ENCODE measurements around the gene SPEN.
"Not testable (repeated sequence)": the region's sequence is repeated elsewhere in the genome, so short reads cannot be mapped to it uniquely, and the experiment has no call there.

The SPEN gene

DNA sequence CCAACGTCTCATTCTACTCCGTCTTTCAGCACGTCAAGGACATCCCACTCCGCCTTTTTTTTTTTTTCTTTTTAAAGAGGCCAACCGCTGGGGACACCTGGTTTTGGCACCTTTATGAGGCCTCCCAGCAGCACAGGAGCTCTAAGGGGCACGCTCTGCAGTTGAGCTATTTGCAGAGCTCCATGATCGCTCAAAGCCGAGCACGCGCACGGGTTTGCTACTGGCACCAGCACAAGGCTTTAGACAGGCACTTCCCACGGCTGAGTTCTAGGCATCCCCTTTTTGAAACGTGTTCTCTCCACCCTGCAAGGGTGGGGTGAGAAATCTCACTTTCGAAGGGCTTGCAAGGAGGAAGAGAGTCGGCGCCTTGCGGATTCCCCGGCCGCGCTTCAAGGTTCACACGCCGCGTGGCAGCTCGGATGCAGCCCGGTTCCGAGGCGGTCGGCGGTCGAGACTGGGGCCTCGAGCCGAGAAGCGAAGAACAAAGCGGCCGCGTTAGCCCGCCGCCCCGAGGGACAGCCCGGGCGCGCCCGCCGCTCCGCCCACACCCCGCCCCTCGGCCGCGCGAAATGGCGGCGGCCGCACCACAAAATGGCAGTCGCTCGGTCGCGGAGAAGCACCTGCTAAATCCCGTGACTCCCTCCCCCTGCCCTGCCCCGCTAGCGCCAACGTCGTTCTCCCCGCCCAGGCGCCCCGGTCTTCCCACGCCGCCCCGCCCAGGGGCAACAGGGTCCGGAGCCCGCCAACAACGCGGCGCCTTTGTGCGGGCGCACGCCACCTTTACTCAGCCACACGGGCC is 12.9 kb upstream of the SPEN start:
- DNase-seq (ENCODE audit: low read depth): peak; percentile 77

DNA sequence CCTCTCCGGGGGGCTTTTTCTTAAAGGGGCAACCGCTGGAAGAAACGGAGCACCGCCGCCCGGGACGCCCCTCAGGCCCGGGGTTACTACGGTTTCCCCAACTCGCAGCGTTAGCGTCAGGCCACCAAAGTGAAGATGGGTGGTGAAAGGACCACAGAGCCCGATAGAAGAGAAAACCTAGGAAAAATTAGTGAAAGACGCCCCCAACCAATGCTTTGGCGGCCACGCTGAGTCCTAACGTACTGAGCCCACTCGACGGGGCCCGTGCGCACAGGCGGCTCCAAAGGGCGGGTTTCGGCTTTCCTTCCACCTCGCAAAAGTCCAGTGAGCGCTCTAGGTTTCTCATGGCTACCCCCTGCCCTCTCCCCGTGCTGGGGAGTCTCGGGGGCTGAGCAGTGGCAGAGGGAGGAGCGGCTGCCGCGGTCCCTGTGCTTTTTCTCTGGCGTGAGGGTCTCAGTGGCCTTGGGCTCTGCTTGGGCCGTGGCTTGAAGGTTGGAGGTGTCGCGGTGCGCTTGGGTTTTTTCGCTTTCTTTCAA is 12.2 kb upstream of the SPEN start:
- DNase-seq (ENCODE audit: low read depth): no peak

DNA sequence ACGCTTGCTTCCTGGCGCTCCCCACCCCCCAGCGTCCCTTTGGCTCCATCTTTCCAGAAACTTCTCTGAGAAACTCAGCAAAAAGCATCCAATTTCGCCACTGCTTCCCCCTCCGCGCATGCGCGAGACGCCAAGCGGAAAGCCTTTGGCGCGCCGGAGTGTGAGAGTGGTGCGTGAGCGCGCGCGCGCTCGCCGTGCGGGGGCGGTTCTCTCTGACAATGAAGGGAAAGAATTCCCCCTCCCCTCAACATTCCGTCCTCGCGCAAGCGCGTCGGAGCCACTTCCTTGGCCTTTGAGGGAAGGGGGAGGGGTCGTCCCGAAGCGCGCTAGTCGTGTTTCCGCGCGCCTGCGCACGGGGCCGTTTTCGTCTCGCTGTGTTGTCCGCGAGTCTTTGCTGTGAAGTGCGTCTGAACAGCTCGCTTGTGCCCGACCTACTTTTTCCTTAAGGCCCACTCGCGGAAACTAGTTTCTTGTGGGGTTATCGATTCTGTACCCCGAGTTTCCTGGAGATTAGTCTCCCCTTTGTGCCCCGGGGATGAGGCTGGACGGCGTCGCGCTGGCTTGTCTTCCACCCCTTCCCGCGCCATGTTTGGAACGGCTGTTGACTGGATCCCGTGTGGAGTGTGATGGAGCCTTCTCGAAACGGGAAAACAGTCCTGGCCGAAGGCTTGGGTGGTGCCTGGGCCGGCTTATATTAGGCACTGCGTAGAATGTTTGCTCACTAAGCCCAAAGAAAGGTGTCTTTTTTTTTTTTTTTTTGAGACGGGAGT is 11.6 kb upstream of the SPEN start:
- DNase-seq (ENCODE audit: low read depth): peak; percentile 99

DNA sequence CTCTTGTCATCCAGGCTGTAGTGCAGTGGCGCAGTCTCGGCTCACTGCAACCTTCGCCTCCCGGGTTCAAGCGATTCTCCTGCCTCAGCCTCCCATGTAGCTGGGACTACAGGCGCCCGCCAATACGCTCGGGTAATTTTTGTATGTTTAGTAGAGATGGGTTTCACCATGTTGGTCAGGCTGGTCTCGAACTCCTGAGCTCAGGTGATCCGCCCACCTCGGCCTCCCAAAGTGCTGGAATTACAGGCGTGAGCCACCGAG is 11.1 kb upstream of the SPEN start:
- DNase-seq (ENCODE audit: low read depth): not testable (repeated sequence)

DNA sequence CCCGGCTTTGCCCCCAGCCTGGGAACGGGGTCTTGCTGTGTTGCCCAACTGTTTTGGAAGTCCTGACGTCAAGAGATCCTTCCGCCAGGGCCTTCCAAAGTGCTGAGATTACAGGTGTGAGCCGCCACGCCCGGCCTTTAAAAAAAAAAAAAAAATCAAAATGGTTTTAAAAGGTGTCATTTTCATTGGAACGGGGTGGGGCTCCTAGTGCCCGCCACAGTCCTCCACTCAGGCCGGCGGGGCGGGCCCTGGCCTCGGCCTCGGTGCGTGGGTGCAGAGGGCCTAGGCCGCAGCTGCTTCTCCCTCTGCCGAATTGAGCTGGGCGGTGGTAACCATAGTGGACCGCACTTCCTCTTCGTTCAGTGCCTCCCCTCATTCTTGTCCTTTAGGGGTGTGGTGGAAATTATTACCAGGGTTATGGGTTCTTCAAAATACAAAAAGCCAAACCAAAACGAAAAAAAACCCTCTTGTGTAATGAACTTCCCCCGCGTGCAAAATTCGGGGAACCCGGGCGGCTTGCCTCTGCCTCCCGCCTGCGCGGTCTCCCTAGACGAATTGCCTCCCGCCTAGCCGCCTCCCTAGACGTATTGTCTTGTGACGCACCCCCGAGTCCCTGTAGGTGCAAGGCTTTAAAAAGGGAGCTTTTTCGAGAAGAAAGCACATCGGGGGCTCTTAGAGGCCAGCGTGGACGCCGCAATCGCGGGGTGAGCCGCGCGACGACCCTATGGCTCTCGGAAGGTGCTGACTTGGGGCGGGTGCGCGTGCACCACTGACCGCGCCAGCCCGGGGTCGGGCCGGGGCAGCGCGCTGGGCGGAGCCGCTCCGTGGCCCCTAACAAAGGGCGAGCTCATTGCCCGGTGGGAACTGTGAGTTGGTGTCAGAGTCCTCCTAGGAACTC is 10.5 kb upstream of the SPEN start:
- DNase-seq (ENCODE audit: low read depth): no peak

DNA sequence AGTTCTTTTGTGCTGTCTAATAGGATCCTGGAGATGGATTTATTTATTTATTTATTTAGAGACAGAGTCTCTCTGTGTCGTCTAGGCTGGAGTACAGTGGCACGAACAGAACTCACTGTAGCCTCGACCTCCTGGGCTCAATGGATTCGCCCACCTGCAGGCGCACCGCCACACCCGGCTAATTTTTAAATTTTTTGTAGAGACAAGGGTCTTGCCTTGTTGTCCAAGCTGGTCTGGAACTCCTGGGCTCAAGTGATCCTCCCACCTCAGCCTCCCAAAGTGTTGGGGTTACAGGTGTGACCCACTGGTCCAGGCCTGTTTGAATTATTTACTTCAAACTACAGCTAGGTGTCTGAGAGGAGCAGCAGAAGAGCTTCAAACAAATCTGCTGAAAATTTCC is 9.6 kb upstream of the SPEN start:
- no peak for DNase-seq (ENCODE audit: low read depth)

DNA sequence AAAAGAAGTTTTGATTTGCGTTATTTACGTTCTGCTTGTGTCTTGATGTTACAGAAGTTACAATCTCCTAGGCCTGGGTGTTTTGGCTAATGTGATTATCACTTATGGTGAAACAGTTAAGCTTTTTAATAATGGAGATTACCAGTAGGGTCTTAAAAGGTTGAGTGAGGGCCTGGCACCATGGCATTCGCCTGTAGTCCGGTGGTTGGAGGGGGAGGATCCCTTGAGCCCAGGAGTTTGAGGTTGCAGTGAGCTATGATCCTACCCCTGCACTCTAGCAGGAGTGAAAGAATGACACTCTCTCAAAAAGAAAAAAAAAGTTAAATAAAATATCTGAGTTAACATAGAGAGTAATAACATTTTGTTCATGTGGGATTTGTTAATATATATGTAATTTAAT is 8.8 kb upstream of the SPEN start:
- DNase-seq (ENCODE audit: low read depth): no peak

DNA sequence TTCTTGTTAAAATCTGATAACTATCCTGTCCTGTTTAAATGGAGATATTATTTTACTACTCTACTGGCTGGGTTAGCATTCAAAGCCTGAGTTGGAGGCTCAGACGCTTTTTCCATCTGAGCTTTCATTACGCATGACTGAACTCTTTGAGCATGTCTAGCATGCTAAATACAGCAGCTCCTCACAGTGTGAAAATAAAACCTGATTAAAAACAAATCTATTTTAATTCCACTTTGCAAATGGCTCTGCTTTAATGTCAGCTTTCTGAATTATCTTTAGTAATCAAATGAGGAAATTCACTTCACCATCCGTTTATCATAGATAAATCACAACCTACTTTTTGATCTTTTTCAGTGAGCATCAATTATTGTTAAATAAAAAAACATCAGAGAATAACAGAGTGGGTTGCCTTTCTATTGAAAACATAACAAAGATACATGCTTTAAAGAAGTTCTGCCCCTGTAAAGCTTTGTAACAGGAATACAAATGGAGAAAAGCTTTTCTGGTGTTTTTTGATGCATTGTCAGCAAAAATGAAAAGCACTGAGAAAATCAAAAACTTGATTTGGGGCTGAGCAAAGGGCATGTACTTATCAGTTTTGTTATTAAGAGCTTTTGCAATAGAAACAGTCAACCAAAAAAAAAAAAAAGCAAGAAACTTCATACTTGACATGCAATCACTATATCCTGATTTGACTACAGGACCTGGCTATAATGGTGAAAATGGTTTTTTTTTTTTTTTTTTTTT is 3.5 kb upstream of the SPEN start:
- DNase-seq (ENCODE audit: low read depth): no peak

DNA sequence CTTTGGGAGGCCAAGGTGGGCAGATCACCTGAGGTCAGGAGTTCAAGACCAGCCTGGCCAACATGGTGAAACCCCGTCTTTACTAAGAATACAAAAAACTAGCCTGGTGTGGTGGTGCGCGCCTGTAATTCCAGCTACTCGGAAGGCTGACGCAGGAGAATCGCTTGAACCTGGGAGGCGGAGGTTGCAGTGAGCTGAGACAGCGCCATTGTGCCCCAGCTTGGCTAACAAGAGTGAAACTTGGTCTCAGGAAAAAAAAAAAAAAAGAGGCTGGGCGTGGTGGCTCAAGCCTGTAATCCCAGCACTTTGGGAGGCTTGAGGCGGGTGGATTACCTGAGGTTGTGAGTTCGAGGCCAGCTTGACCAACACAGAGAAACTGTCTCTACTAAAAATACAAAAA is 1.5 kb upstream of the SPEN start:
- not testable (repeated sequence) for DNase-seq (ENCODE audit: low read depth)

DNA sequence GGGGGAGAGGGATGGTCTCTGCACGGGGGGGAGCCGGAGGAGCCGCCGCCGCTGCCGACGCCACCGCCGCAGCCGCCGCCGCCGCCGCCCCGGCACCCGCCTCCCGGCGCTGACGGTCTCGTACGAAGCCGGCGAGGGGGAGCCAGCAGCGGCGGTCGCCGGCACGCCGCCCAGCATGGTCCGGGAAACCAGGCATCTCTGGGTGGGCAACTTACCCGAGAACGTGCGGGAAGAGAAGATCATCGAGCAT is 311 bp downstream of the SPEN start:
- no peak for DNase-seq (ENCODE audit: low read depth)

DNA sequence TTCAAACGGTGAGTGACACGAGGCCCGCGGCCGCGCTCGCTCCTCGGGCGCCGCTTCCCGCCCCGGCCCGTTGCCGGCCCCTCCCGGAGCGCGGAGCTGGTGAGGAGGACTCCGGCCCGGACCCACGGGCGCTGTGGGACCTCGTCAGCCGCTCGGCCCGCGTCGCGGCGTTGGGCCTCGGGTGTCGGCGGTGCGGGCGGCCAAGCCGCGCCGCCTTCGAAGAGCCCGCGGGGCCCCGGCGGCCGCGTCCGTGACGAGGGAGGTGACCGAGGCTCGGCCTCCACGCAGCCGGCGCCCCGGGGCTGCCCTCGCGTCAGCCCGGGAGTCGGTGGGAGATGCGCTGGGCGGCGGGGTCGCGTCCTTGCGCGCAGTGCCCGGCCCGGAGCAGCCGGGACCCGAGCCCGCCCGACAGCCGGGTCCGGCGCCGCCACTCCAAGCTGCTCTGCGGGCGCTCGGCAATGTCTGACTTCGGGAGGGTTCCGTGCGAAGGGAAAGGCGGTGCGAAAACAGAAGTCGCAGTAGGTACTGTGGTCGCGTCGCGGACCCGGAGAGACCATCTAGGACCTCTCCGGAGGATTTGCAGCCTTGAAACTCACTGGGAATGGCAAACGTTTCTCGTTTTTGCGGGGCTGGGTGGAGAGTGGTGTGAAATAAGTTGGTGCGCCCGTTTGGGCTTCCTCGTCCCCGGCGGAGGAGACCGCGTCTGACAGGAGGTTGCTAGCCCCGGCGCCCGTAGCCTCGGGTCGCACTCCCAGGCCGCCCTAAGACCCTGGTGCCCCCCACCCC is 829 bp downstream of the SPEN start:
- DNase-seq (ENCODE audit: low read depth): no peak

DNA sequence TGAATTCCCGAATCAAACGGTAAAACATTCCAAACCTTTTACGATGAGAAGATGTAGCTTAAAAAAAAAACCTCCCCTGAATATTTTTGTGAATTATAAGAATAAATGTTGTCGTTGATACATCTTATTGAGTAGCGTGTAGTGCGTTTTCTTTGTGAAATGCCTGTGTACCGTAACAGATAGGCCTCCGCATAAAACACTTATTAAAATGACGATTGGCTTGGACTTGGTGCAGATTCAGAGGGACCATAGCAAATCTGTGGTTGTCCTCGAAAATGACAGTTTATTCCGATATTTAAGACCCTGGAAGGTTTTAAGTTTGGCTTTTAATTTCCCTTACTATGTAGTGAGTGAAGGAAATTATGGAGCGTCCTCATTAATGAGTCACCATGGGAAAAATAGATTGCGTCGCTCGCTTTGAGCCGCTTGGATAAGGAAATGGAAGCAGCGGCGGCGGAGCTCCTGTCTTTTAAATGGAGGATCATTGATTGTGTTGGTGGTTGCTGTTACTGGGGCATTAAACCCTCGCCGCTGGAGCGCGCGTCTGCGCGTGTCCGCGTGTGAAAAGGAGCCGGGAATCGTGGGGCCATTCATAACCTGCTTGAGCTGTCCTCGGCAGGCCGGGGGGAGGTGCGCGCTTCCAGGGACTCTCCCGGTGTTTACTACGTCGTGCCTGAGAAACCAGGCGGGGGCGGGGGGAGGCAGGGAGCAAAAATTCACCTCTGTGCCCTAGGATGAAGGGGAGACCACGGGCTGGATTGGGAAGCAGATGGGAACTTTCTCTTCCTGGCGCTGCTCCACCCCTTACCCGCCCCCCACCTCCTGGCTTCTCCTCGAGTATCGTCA is 1.6 kb downstream of the SPEN start:
- no peak for DNase-seq (ENCODE audit: low read depth)

DNA sequence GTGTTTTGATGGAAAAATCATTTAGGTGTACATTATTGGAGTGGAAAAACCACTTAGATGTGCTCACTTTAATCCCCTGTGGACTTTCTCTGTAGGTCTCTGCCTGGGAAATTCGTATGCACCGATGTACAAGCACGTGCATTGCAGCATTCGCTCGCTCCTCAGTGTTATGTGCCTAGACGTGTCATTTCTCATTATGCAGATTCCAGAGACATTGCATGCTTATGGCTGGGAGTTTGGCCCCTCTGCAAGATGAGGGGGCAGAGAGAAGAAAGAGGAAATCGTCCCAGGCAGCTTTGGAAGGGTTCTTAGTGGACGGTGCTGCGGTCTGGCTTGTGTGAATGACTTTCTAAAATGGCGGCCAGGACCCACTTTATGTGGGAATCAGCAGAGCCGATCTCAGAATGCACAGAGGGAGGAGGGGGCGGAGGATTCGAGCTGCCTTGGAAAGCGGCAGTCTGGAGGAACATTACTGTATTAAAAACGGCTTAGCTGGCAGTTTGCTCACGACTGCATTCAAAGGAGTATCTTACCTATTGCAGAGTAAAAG is 2.3 kb downstream of the SPEN start:
- no peak for DNase-seq (ENCODE audit: low read depth)

DNA sequence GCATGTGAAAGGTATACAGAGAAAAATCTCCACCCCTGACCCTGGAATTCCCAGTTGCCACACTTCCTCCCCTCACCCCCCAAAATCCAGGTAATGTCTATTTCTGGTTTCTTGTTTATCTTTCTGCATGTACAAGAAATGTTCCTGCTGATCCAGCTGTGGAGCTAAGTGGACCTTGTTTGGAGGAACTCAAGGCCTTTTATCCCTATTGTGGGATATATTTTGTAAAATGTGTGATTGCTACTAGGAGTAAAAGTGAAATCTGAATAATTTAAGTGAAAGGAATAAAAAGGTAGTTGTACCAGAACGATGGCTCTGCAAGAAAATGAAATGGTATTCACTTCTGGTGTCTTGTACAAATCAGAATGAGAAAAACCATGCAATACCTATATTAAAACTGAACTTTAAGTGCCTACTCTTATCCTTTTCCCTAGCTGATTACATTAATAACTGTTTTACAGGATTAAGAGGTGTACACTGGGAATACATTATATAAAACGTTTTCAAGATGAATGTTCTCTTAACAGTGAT is 3.0 kb downstream of the SPEN start:
- no peak for DNase-seq (ENCODE audit: low read depth)

DNA sequence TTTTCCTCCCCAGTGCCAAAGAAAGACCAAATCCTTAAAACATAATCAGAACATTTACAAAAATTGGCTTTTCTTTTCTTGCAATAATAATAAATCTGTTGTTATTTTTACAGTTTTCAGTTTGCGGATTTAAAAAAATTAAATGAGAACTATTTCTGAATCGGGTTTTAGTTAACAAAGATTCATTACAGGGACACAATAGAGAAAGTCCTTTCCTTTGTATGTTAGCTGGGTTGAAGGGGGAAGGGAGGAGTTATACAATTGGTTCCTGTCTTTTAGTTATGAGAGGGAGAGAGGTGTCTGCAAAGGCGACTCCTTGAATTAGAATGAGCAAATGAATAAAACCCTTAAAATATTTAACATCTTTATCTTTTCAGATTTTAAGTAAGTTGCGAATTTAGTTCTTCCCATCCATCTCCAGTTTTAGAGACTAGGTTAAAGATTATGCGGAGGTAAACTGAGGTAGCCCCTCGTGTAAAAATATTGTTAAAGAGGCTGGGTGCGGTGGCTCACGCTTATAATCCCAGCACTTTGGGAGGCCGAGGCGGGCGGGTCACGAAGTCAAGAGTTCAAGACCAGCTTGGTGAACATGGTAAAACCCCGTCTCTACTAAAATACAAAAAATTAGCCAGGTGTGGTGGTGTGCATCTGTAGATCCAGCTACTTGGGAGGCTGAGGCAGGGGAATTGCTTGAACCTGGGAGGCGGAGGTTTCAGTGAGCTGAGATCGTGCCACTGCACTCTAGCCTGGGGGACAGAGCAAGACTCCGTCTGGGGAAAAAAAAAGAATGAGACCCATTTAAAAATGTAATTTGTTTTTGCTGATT is 3.9 kb downstream of the SPEN start:
- no peak for DNase-seq (ENCODE audit: low read depth)

DNA sequence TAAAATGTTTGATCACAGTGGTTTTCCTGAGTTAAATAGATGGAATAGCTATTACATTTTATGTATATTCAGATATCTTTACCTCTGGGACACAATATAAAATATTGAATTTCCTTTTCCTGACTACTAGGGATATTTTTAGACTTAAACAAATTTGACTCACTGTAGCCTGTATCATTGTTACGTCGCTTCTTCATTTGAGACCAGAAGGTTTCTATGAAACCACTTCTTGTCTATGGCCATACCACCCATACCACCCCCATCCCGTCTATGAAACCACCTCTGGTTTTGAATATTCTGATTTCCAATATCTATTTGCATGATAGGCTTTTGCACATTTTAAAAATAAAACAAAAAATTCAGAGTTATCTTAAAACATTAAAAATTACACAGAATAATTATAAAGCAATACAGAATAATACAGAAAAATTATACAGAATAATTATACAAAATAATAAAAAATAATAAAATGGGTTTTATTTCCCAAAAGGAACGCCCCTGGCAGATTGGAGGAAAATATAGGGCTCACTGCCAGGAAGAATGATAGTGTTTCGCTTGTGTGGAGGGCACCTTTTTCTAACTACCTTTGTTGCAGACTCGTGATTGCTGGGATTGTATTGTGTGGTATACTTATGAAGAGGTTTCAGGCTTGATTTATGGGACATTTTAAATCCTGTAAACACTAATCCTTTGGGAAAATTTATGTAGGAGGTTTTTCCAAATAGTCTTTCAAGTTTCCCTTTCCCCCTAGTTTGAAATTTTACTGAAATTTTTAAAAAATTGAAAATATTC is 4.7 kb downstream of the SPEN start:
- no peak for DNase-seq (ENCODE audit: low read depth)

DNA sequence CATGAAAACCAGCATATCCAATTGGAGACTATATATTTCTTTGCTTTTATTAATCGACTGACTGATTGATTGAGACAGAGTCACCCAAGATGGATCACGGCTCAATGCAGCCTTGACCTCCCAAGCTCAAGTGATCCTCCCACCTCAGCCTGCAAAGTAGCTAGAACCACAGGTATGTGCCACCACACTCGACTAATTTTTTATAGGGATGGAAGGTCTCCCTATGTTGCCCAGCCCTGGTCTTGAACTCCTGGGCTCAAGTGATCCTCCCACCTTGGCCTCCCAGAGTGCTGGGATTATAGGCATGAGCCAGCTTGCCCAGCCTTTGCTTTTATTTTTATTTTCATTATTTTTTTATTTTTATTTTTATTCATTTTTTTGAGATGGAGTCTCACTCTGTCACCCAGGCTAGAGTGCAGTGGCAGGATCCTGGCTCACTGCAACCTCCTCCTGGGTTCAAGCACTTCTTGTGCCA is 5.4 kb downstream of the SPEN start:
- no peak for DNase-seq (ENCODE audit: low read depth)

DNA sequence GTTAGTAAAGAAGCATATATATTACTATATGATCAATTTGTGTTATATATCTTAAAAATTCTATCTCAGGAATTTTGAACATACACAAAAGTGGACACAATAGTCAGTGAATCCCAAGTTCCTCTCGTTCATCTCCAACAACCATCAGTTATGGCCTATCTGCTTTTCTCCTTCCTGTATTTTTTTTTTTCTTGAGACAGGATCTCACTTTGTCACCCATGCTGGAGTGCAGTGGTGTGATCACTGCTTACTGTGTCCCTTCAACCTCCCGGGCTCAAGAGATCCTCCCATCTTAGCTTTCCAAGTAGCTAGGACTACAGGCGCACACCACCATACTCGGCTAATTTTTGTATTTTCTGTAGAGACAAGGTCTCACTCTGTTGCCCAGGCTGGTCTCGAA is 9.4 kb downstream of the SPEN start:
- no peak for DNase-seq (ENCODE audit: low read depth)
